IMR-90 (cell line): ENCODE measurements around the gene POU3F2. TPM values are rescaled to one million over a fixed set of nuclear protein-coding genes. Genes with fewer than 3 reads are reported as not detected.

ENCODE experiments used
- ATAC-seq: fragments of 200-7000 bp; cut with Tn5 transposase; 2 replicates; pipeline ENCODE4 v1.9.1; 2020; ENCODE audit warnings: low read depth, mild to moderate bottlenecking, moderate library complexity
- BruUV-seq: library from RNA; stranded (reverse); fragments of 400-500 nt; replicated peaks from 2 replicates; lab custom pipeline; 2021; lab: Mats Ljungman, UMichigan
- CTCF ChIA-PET: fragments of 300-600 bp; formaldehyde crosslinking; extraction: SDS; loops from one replicate; lab custom pipeline; 2021; ENCODE audit warnings: antibody characterized with exemption; lab: Yijun Ruan, JAX
- POLR2A ChIA-PET: fragments of 300-600 bp; sonication (Branson Sonifier 250); formaldehyde crosslinking; loops from one replicate; lab custom pipeline; 2022; ENCODE audit warnings: antibody characterized with exemption; ENCODE audit not compliant: unreplicated experiment; lab: Charles Lee
- DNase-seq: peaks from one replicate; pipeline ENCODE4 v3.0.0; 2013
- H2AFZ ChIP-seq: replicated peaks from 2 replicates; pipeline ENCODE3; 2013; ENCODE audit warnings: low read length, mild to moderate bottlenecking; ENCODE audit not compliant: poor library complexity
- H2AK5ac ChIP-seq: 2 replicates; pipeline ENCODE4 v1.6.1; 2013; ENCODE audit warnings: low read depth, low read length, inconsistent platforms
- H2AK9ac ChIP-seq: replicated peaks from 2 replicates; pipeline ENCODE3; 2013; ENCODE audit warnings: mild to moderate bottlenecking, low read depth, low read length, moderate library complexity; ENCODE audit not compliant: poor library complexity
- H2BK120ac ChIP-seq: 2 replicates; pipeline ENCODE4 v1.6.1; 2013; ENCODE audit warnings: low read depth, low read length, inconsistent platforms
- H2BK15ac ChIP-seq: 3 replicates; pipeline ENCODE4 v1.6.1; 2013; ENCODE audit warnings: low read depth, low read length, inconsistent platforms
- H2BK20ac ChIP-seq: 2 replicates; pipeline ENCODE4 v1.6.1; 2013; ENCODE audit warnings: low read depth, mild to moderate bottlenecking, inconsistent platforms, low read length, moderate library complexity
- H2BK5ac ChIP-seq: 2 replicates; pipeline ENCODE4 v1.6.1; 2013; ENCODE audit warnings: mild to moderate bottlenecking, low read depth, low read length, inconsistent platforms; ENCODE audit not compliant: poor library complexity, severe bottlenecking
- H3K14ac ChIP-seq: replicated peaks from 2 replicates; pipeline ENCODE4 v1.6.1; 2013; ENCODE audit warnings: low read depth, low read length, inconsistent platforms
- H3K18ac ChIP-seq: 2 replicates; pipeline ENCODE4 v1.6.1; 2013; ENCODE audit warnings: low read depth, low read length, control low read depth
- H3K23ac ChIP-seq: 2 replicates; pipeline ENCODE4 v1.6.1; 2013; ENCODE audit warnings: low read depth, low read length, inconsistent platforms
- H3K27ac ChIP-seq: 2 replicates; pipeline ENCODE4 v1.5.1; 2013; ENCODE audit warnings: mild to moderate bottlenecking, control low read depth, low read length; ENCODE audit not compliant: insufficient read depth
- H3K27me3 ChIP-seq: 2 replicates; pipeline ENCODE4 v1.6.1; 2013; ENCODE audit warnings: low read length; ENCODE audit not compliant: control insufficient read depth, insufficient read depth
- H3K36me3 ChIP-seq: 2 replicates; pipeline ENCODE4 v1.6.1; 2013; ENCODE audit warnings: low read length, mixed read lengths; ENCODE audit not compliant: control insufficient read depth, insufficient read depth
- H3K4ac ChIP-seq: 2 replicates; pipeline ENCODE4 v1.6.1; 2013; ENCODE audit warnings: low read depth, low read length, inconsistent platforms
- H3K4me1 ChIP-seq: 2 replicates; pipeline ENCODE4 v1.6.1; 2013; ENCODE audit warnings: low read length, mixed read lengths; ENCODE audit not compliant: control insufficient read depth, insufficient read depth
- H3K4me2 ChIP-seq: 2 replicates; pipeline ENCODE4 v1.6.1; 2013; ENCODE audit warnings: low read depth, mild to moderate bottlenecking, control low read depth, low read length, moderate library complexity
- H3K4me3 ChIP-seq: 2 replicates; pipeline ENCODE4 v1.5.1; 2013; ENCODE audit warnings: low read depth, mild to moderate bottlenecking, control low read depth, low read length, moderate library complexity; ENCODE audit not compliant: insufficient read depth
- H3K56ac ChIP-seq: 2 replicates; pipeline ENCODE4 v1.6.1; 2013; ENCODE audit warnings: low read length, inconsistent platforms; ENCODE audit not compliant: insufficient read depth; ENCODE audit errors: extremely low read depth
- H3K79me1 ChIP-seq, 2 experiments: 2 replicates each; pipeline ENCODE4 v1.6.1; 2013; ENCODE audit warnings: low read length in 2 of 2, inconsistent platforms in 1 of 2, low read depth in 1 of 2
- H3K9ac ChIP-seq: 2 replicates; pipeline ENCODE4 v1.6.1; 2013; ENCODE audit warnings: low read depth, low read length, control low read depth
- H3K9me1 ChIP-seq: 2 replicates; pipeline ENCODE4 v1.6.1; 2013; ENCODE audit warnings: low read length, inconsistent platforms; ENCODE audit not compliant: insufficient read depth
- H3K9me3 ChIP-seq: 2 replicates; pipeline ENCODE4 v1.6.1; 2013; ENCODE audit warnings: low read length; ENCODE audit not compliant: control insufficient read depth, insufficient read depth
- H4K20me1 ChIP-seq: 2 replicates; pipeline ENCODE4 v1.6.1; 2013; ENCODE audit warnings: low read length, inconsistent platforms; ENCODE audit not compliant: insufficient read depth
- H4K5ac ChIP-seq: 2 replicates; pipeline ENCODE4 v1.6.1; 2013; ENCODE audit warnings: mild to moderate bottlenecking, low read depth, low read length, control low read depth
- H4K8ac ChIP-seq, 2 experiments: 2 replicates each; pipeline ENCODE4 v1.6.1; 2013; ENCODE audit warnings: low read depth in 2 of 2, low read length in 2 of 2, control low read depth in 1 of 2, inconsistent platforms in 1 of 2
- H4K91ac ChIP-seq: 2 replicates; pipeline ENCODE4 v1.6.1; 2013; ENCODE audit warnings: low read depth, low read length, inconsistent platforms; ENCODE audit not compliant: insufficient read depth
- BHLHE40 ChIP-seq: fragments of 150-350 bp; IDR thresholded peaks from 2 replicates; pipeline ENCODE4 v1.6.1; 2016; ENCODE audit warnings: mild to moderate bottlenecking, low read depth, low read length
- CEBPB ChIP-seq: IDR thresholded peaks from 2 replicates; pipeline ENCODE4 v1.6.1; 2012; ENCODE audit warnings: low read depth, low read length, improper control_type of control experiment
- CHD1 ChIP-seq: IDR thresholded peaks from 2 replicates; pipeline ENCODE4 v1.6.1; 2012; ENCODE audit warnings: low read depth, low read length, improper control_type of control experiment
- CTCF ChIP-seq: conservative IDR thresholded peaks from 2 replicates; pipeline ENCODE4 v1.5.1; 2012; ENCODE audit warnings: mild to moderate bottlenecking, low read depth, low read length, improper control_type of control experiment
- FOS ChIP-seq: fragments of 150-350 bp; IDR thresholded peaks from 2 replicates; pipeline ENCODE4 v1.6.1; 2016; ENCODE audit warnings: low read depth, low read length
- MAFK ChIP-seq: IDR thresholded peaks from 2 replicates; pipeline ENCODE4 v1.6.1; 2012; ENCODE audit warnings: low read depth, low read length, improper control_type of control experiment
- MAZ ChIP-seq: IDR thresholded peaks from 2 replicates; pipeline ENCODE4 v1.6.1; 2012; ENCODE audit warnings: low read depth, mild to moderate bottlenecking, low read length, improper control_type of control experiment, moderate library complexity, borderline replicate concordance
- MXI1 ChIP-seq: IDR thresholded peaks from 2 replicates; pipeline ENCODE4 v1.6.1; 2012; ENCODE audit warnings: low read depth, mild to moderate bottlenecking, low read length, moderate library complexity, borderline replicate concordance
- RAD21 ChIP-seq: IDR thresholded peaks from 2 replicates; pipeline ENCODE4 v1.6.1; 2012; ENCODE audit warnings: low read length, improper control_type of control experiment
- RCOR1 ChIP-seq: IDR thresholded peaks from 2 replicates; pipeline ENCODE4 v1.6.1; 2012; ENCODE audit warnings: mild to moderate bottlenecking, low read length, improper control_type of control experiment; ENCODE audit not compliant: insufficient replicate concordance
- RFX5 ChIP-seq: IDR thresholded peaks from 2 replicates; pipeline ENCODE4 v1.8.0; 2012; ENCODE audit warnings: low read depth, mild to moderate bottlenecking, low read length, moderate library complexity
- SMC3 ChIP-seq: fragments of 150-350 bp; IDR thresholded peaks from 2 replicates; pipeline ENCODE4 v1.6.1; 2016; ENCODE audit warnings: low read depth, mild to moderate bottlenecking, antibody characterized with exemption, low read length, moderate library complexity
- WGBS, 2 experiments: methylation state at CpG; one replicate each; pipeline versions ENCODE4 v1.1.5 to v1.1.7; 2013; ENCODE audit warnings: missing lambda C conversion rate in 2 of 2; ENCODE audit not compliant: insufficient read length in 1 of 2; ENCODE audit errors: extremely low coverage in 2 of 2; 5-methylcytosine and 5-hydroxymethylcytosine counted together
- dilution Hi-C: fragments of 300-500 bp; cut with HindIII; formaldehyde crosslinking; loops from one replicate; pipeline ENCODE4 v1.14.3; 2018; ENCODE audit warnings: low sequenced_read_pairs; ENCODE audit not compliant: unreplicated experiment
- in situ Hi-C: fragments of 300-500 bp; cut with MboI; formaldehyde crosslinking; loops from 3 replicates; pipeline ENCODE4 v1.14.3; 2019; ENCODE audit warnings: low sequenced_read_pairs, inconsistent platforms, mixed read lengths
- intact Hi-C: fragments of 100-400 bp; cut with micrococcal nuclease; formaldehyde crosslinking; loops from 2 replicates; pipeline ENCODE4 v1.10.0; 2022
- polyA plus RNA-seq, 3 experiments: library from polyadenylated mRNA; depleted of rRNA; stranded (reverse); fragments of >200 nt; gene quantifications; 2 replicates each; pipeline ENCODE4 v1.2.3, GENCODE V29; 2012; ENCODE audit warnings: low replicate concordance in 1 of 3
- total RNA-seq: library from RNA; depleted of rRNA; stranded (reverse); fragments of >200 nt; gene quantifications from 2 replicates; pipeline ENCODE4 v1.2.3, GENCODE V29; 2012
- TF ChIP-seq, protein P1 (sequence below): fragments of 150-350 bp; IDR thresholded peaks from 2 replicates; pipeline ENCODE4 v1.6.1; 2016; ENCODE audit warnings: low read depth, mild to moderate bottlenecking, low read length, moderate library complexity, borderline replicate concordance
- TF ChIP-seq, protein P2 (sequence below): fragments of 150-350 bp; IDR thresholded peaks from 2 replicates; pipeline ENCODE4 v1.6.1; 2017; ENCODE audit warnings: mild to moderate bottlenecking, antibody characterized with exemption, low read length, low read depth

POU3F2 gene
- total and polyA plus RNA-seq, 2 of the 4 experiments (the other 2 are of a cell fraction), result not detected

DNA sequence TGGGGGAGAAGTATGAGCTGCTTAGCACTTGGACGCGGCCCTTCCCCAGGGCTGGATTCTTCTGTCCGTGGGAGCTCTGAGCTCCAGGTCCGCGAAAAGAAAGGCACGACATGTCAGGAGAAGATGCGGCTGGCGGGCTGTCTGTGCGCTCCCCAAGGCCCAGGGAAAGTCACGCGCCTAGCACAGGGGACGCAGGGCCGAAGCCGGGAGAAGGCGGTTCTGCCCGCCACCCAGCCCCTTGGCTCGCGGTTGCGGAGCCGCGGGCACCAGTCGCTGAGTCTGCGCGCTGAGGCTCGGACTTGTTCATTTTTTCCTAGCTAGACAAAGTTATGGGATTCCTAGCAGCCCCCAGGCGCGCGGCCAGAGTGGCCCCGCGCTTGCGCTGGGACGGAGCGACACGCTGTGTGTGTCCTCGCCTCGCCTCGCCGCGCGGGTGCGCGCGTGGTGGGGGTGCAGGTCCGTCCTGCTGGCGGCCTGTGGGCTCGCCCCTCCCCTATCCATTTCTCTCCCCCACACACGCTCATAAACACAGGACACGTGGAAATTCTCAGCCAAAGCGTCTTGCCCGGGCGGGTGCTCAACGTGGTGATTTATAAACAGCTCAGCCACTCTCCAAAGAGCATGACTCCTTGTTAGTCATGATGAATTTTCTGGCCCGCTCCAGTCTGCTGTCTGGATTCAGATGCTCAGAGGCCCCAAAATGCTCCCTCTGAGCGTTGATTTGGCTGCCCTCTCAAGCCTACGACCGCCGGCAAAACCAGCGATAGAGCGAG is 1.9 kb upstream of the POU3F2 start:
- H2AK9ac ChIP-seq, result no peak overlapping the region
- peaks cover 7% of the 10 kb centered on the region; the same call in 1 of the 2 replicates for H3K4me1 ChIP-seq
- no peak overlapping the region for H3K56ac ChIP-seq
- intact Hi-C loops, result no loop called here
- DNase-seq, result peak; percentile 74
- H3K18ac ChIP-seq, result no peak overlapping the region
- dilution Hi-C loops, result no loop called here
- H2BK5ac ChIP-seq, result no peak overlapping the region
- H2AK5ac ChIP-seq, result no peak overlapping the region
- no peak overlapping the region for H4K5ac ChIP-seq
- H4K8ac ChIP-seq, result no peak overlapping the region
- peak; percentile 31 for ATAC-seq
- H2AFZ ChIP-seq, result peak overlapping the region; percentile 82
- H3K36me3 ChIP-seq, result no peaks in the 10 kb centered on the region
- no peak overlapping the region for H3K9ac ChIP-seq
- no peak overlapping the region for H3K27ac ChIP-seq
- H2BK120ac ChIP-seq, result no peak overlapping the region
- H3K14ac ChIP-seq, result no peak overlapping the region
- H3K23ac ChIP-seq, result no peak overlapping the region
- H3K9me3 ChIP-seq, result peaks cover 3% of the 10 kb centered on the region; the same call in 1 of the 2 replicates
- POLR2A ChIA-PET, result no interaction called here
- no peak overlapping the region for H3K4ac ChIP-seq
- no peaks in the 10 kb centered on the region; the same call in none of the 2 replicates for H4K20me1 ChIP-seq
- H3K9me1 ChIP-seq, result no peaks in the 10 kb centered on the region
- peak overlapping the region; percentile 64 for H3K4me2 ChIP-seq
- H2BK15ac ChIP-seq, result no peak overlapping the region
- no peak overlapping the region for H2BK20ac ChIP-seq
- no TSS peak for BruUV-seq
- no peaks in the 10 kb centered on the region for H3K79me1 ChIP-seq
- H4K91ac ChIP-seq, result no peak overlapping the region
- H3K27me3 ChIP-seq, result peaks cover 83% of the 10 kb centered on the region
- CTCF ChIA-PET, result interaction anchor here (0.7 to 1.2 kb wide), 2 partner anchors 12 to 102 kb away, joined by 3 read pairs; no protein-coding TSS in a partner anchor
- in situ Hi-C loops, result no loop called here
- H3K4me3 ChIP-seq, result peak overlapping the region; percentile 23; the same call in 1 of the 2 replicates
- 4% methylated on average over 31 of the region's 59 CpGs; no CpG with 5 or more reads in 1 of the 2 experiments for WGBS, 2 experiments
- no peak for TF ChIP-seq CHD1
- peak; percentile 61 for TF ChIP-seq BHLHE40
- TF ChIP-seq RCOR1, result no peak
- peak; percentile 61 for TF ChIP-seq MAZ
- no peak for TF ChIP-seq MAFK
- peak; percentile 38; the same call in 1 of the 2 replicates for TF ChIP-seq FOS
- TF ChIP-seq CTCF, result no peak
- no peak for TF ChIP-seq RFX5
- TF ChIP-seq, protein P1, sequence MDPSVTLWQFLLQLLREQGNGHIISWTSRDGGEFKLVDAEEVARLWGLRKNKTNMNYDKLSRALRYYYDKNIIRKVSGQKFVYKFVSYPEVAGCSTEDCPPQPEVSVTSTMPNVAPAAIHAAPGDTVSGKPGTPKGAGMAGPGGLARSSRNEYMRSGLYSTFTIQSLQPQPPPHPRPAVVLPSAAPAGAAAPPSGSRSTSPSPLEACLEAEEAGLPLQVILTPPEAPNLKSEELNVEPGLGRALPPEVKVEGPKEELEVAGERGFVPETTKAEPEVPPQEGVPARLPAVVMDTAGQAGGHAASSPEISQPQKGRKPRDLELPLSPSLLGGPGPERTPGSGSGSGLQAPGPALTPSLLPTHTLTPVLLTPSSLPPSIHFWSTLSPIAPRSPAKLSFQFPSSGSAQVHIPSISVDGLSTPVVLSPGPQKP, result no peak
- no peak for TF ChIP-seq CEBPB
- no peak for TF ChIP-seq SMC3
- TF ChIP-seq MXI1, result peak; percentile 75
- TF ChIP-seq, protein P2, sequence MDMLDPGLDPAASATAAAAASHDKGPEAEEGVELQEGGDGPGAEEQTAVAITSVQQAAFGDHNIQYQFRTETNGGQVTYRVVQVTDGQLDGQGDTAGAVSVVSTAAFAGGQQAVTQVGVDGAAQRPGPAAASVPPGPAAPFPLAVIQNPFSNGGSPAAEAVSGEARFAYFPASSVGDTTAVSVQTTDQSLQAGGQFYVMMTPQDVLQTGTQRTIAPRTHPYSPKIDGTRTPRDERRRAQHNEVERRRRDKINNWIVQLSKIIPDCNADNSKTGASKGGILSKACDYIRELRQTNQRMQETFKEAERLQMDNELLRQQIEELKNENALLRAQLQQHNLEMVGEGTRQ, result no peak
- TF ChIP-seq RAD21, result no peak
